ENCODE data around the gene SEMG2. TPM values are rescaled to one million over a fixed set of nuclear protein-coding genes. Genes with fewer than 3 reads are reported as not detected.

Gene SEMG2
- total RNA-seq, 4 donors from 2014 or later, result 0.25 TPM; not detected in 3

DNA sequence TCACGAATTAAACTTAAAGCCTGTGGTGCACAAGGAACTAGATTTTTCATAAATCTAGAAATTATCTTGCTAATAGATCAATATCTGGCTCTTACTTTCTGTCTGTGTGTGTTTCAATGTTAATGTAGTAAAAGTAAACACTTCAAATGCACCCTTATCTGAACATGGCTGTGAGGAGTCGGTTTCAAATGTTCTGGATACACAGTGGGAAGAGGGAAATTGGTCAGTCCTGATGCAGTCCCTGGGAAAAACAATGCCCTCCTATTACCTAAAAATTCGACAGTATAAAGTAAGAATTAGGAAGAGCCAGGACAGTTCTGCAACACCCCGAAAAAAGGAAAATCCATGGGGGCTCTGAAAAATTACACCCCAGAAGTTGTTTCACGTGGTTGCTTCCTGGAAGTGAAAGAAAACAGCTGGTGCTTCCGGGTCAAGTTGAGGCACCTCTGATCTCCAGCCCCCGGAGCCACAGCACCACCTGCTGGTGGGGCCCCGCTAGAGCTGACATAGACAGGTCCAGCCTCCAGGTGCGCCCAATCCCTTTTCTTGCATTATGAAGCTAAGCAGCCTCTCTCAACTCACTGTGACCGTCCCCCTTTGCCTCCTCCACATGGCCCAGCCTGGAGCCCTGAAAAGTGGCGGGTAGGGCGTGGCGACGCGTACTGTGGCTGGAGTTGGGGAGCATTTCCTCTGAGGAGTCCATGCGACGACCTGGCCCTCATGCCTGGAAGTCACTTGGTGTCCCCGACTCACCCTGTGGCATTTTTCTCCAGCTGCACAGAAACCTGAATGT lies 8.3 kb downstream of the SEMG2 start:
- no peaks in the 10 kb centered on the region for H3K36me3 ChIP-seq
- H3K4me1 ChIP-seq, result no peaks in the 10 kb centered on the region
- TF ChIP-seq POLR2AphosphoS5 (IDR thresholded peaks at IDR 0.05), result no peak
- TF ChIP-seq, protein P1, sequence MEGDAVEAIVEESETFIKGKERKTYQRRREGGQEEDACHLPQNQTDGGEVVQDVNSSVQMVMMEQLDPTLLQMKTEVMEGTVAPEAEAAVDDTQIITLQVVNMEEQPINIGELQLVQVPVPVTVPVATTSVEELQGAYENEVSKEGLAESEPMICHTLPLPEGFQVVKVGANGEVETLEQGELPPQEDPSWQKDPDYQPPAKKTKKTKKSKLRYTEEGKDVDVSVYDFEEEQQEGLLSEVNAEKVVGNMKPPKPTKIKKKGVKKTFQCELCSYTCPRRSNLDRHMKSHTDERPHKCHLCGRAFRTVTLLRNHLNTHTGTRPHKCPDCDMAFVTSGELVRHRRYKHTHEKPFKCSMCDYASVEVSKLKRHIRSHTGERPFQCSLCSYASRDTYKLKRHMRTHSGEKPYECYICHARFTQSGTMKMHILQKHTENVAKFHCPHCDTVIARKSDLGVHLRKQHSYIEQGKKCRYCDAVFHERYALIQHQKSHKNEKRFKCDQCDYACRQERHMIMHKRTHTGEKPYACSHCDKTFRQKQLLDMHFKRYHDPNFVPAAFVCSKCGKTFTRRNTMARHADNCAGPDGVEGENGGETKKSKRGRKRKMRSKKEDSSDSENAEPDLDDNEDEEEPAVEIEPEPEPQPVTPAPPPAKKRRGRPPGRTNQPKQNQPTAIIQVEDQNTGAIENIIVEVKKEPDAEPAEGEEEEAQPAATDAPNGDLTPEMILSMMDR (IDR thresholded peaks at IDR 0.05), result peak in 1 of 2 donors; percentile 21
- H3K27me3 ChIP-seq, result peaks cover 7% of the 10 kb centered on the region
- WGBS, result 73% methylated on average over 17 of the region's 18 CpGs
- H3K9me3 ChIP-seq, result peaks cover 3% of the 10 kb centered on the region
- H3K4me3 ChIP-seq, result no peak overlapping the region
- H3K27ac ChIP-seq, result no peak overlapping the region
- no peak for DNase-seq (ENCODE audit: low spot score in 2 of 2)

DNA sequence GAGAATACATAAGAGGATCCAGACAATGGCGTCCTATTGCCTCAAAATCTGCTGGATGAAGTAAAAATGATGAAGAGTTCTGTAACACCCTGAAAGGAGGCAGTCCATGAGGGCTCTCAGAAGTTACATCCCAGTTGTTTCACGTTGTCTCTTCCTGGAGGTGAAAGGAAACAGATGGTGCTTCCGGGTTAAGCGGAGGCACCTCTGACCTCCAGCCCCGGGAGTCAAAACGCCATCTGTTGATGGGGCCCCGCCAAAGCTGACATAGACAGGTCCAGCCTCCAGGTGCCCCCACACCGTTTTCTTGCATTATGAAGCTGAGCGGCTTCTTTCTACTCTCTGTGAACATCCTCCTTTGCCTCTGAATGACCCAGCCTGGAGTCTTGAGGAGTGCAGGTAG lies 9.5 kb downstream of the SEMG2 start:
- 68% methylated on average over 9 of the region's 9 CpGs for WGBS
- peaks cover 11% of the 10 kb centered on the region for H3K27me3 ChIP-seq

DNA sequence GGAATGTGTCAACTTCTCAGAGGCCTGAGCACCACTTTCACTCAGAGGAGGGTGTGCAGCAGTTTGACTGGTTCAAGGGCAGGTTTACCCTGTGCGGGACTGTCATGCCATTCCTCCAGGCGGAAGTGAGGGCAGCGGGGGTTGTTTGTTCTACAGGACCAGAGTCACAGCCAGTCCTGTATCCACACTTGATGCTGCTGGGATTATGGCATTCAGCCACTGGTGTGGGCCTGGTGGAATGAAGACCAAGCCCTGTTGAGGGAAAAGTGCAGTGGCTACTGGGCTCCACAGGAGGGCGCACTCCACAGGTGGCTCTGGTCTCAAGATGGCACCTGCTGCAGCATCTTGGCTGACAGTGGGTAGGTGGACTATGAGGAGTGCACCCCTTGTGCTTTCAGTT lies 14.8 kb downstream of the SEMG2 start:
- H3K4me3 ChIP-seq, result no peak overlapping the region
- H3K36me3 ChIP-seq, result no peaks in the 10 kb centered on the region
- no peaks in the 10 kb centered on the region for H3K4me1 ChIP-seq
- TF ChIP-seq, protein P1 (IDR thresholded peaks at IDR 0.05), result peak in 1 of 2 donors; percentile 46
- no peak for TF ChIP-seq POLR2AphosphoS5 (IDR thresholded peaks at IDR 0.05)
- TF ChIP-seq EP300 (IDR thresholded peaks at IDR 0.05), result no peak
- no peak for TF ChIP-seq POLR2A (IDR thresholded peaks at IDR 0.05)
- no peak for DNase-seq (ENCODE audit: low spot score in 2 of 2)
- no peak overlapping the region for H3K27ac ChIP-seq
- peaks cover 7% of the 10 kb centered on the region for H3K27me3 ChIP-seq
- peaks cover 12% of the 10 kb centered on the region for H3K9me3 ChIP-seq
- 54% methylated on average over 4 of the region's 4 CpGs for WGBS

More for the DNA sequence above, 9.5 kb downstream of the SEMG2 start:
- Histone ChIP-seq H3K4me3 (no peak overlapping the region), H3K9me3 (peaks cover 12% of the 10 kb centered on the region), H3K36me3 (no peaks in the 10 kb centered on the region), H3K27ac (no peak overlapping the region), H3K4me1 (no peaks in the 10 kb centered on the region)
- DNase-seq (ENCODE audit: low spot score in 2 of 2), result no peak
- TF ChIP-seq, protein P1 (IDR thresholded peaks at IDR 0.05), result no peak
- TF ChIP-seq POLR2AphosphoS5 (IDR thresholded peaks at IDR 0.05) (no peak), POLR2A (IDR thresholded peaks at IDR 0.05) (no peak), EP300 (IDR thresholded peaks at IDR 0.05) (no peak)

DNA sequence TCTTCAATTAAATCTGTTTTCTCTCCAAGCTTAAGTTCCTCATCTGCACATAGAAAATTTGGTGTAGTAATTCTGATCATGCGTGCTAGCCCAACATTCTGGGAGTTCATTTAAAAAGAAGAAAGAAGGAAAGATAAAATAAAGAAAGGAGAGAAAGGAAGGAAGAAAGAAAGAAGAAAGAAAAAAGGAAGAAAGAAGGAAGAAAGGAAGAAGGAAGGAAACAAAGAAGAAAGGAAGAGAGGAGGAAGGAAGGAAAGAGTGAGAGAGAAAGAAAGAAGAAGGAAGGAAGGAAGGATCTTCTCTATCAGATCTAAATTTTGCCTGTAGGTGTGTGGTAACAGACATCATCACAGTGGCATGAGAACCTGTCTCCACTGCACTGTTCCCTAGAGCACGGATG lies 17.0 kb downstream of the SEMG2 start:
- H3K27me3 ChIP-seq, result peaks cover 7% of the 10 kb centered on the region
- no peak for DNase-seq (ENCODE audit: low spot score in 2 of 2)

DNA sequence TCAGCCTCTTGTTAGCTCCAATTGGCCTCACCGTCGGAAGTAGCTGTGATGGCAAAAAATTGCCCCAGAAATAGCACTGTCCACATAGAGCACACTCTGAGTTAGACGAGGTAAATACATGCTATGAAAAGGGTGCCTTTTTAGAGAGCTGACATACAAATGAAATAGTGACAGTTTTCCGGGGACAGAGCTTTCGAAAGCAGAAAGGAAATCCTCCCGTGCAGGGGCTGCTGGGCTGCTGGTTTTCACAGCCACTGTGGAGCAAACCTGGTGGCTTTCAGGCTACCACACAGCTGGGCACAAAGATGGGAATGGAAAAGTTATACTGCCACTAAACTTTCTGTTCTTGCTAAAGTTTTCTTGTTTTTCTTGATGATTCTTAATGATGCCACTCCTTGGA lies 24.9 kb downstream of the SEMG2 start:
- Histone ChIP-seq H3K4me1 (no peaks in the 10 kb centered on the region), H3K9me3 (no peaks in the 10 kb centered on the region), H3K4me3 (no peak overlapping the region), H3K27ac (no peak overlapping the region), H3K36me3 (no peaks in the 10 kb centered on the region), H3K27me3 (no peaks in the 10 kb centered on the region)
- WGBS, result 67% methylated on average over 6 of the region's 6 CpGs
- TF ChIP-seq POLR2A (IDR thresholded peaks at IDR 0.05) (no peak), EP300 (IDR thresholded peaks at IDR 0.05) (no peak), POLR2AphosphoS5 (IDR thresholded peaks at IDR 0.05) (no peak)
- TF ChIP-seq, protein P1 (IDR thresholded peaks at IDR 0.05), result no peak
- DNase-seq (ENCODE audit: low spot score in 2 of 2), result no peak

More for the DNA sequence above, 17.0 kb downstream of the SEMG2 start:
- Histone ChIP-seq H3K27ac (no peak overlapping the region), H3K36me3 (no peaks in the 10 kb centered on the region), H3K9me3 (peaks cover 12% of the 10 kb centered on the region), H3K4me3 (no peak overlapping the region), H3K4me1 (no peaks in the 10 kb centered on the region)
- 78% methylated on average over 2 of the region's 2 CpGs for WGBS
- no peak for TF ChIP-seq EP300 (IDR thresholded peaks at IDR 0.05)
- TF ChIP-seq, protein P1 (IDR thresholded peaks at IDR 0.05), result no peak
- no peak for TF ChIP-seq POLR2A (IDR thresholded peaks at IDR 0.05)
- TF ChIP-seq POLR2AphosphoS5 (IDR thresholded peaks at IDR 0.05), result no peak
